ENCODE results near the gene FJX1. TPM values are rescaled to one million over a fixed set of nuclear protein-coding genes. Genes with fewer than 3 reads are reported as not detected.
"Not testable (repeated sequence)": the region's sequence is repeated elsewhere in the genome, so short reads cannot be mapped to it uniquely, and the experiment has no call there.

The FJX1 gene
- total and polyA plus RNA-seq, 2 experiments from 2014 or later = 9.4 to 16.1 TPM

- TF ChIP-seq ZNF331 (CRISPR knock-in tag; IDR thresholded peaks at IDR 0.05; ENCODE audit: low read depth) (no peak), NANOG (IDR thresholded peaks at IDR 0.05; ENCODE audit: borderline replicate concordance) (no peak), CTCF (conservative IDR thresholded peaks at IDR 0.05; ENCODE audit: low read depth in 2 of 2) (no peak), EZH2phosphoT487 (IDR thresholded peaks at IDR 0.05; ENCODE audit: unreplicated experiment) (no peak), POLR2AphosphoS5 (IDR thresholded peaks at IDR 0.05; ENCODE audit: low read depth) (no peak), CREB1 (CRISPR knock-in tag; IDR thresholded peaks at IDR 0.05; ENCODE audit: low read depth) (no peak)
Measured at GRCh38 chr11:35664977-35665441, 46.7 kb downstream of the FJX1 start (continued).

GRCh38 chr11:35667257-35667656 is 49.0 kb downstream of the FJX1 start:
- Histone ChIP-seq H3K9me2 (ENCODE audit: insufficient read depth) (peaks cover 9% of the 10 kb centered on the region), H3K27me3 (ENCODE audit: insufficient read depth) (peaks cover 12% of the 10 kb centered on the region), H3K4me2 (no peak overlapping the region), H3K79me2 (replicated peaks; ENCODE audit: insufficient read depth) (peaks cover 89% of the 10 kb centered on the region), H3K4me1 (ENCODE audit: insufficient read depth) (peaks cover under 1% of the 10 kb centered on the region), H3K36me3 (ENCODE audit: insufficient read depth) (peaks cover 6% of the 10 kb centered on the region; the same call in 1 of the 2 replicates), H2AFZ (no peak overlapping the region), H3K27ac (ENCODE audit: low read depth) (no peak overlapping the region), H4K20me1 (replicated peaks; ENCODE audit: insufficient read depth) (no peaks in the 10 kb centered on the region; the same call in 1 of the 2 replicates), H3K4me3 (no peak overlapping the region), H3F3A (replicated peaks; ENCODE audit: low read depth) (peaks cover 1% of the 10 kb centered on the region; the same call in 1 of the 2 replicates)
- Mint-ChIP-seq H3K36me3 (ENCODE audit: low read depth) (peaks cover 53% of the 10 kb centered on the region), H3K4me3 (no peak overlapping the region), H3K27me3 (ENCODE audit: insufficient read depth, low read depth, poor library complexity) (peaks cover 12% of the 10 kb centered on the region), H3K27ac (no peak overlapping the region), H3K4me1 (peaks cover 8% of the 10 kb centered on the region; the same call in 2 of the 3 replicates), H3K9me3 (peaks cover 42% of the 10 kb centered on the region)
- TF ChIP-seq REST (IDR thresholded peaks at IDR 0.05; ENCODE audit: unreplicated experiment) = no peak
- DNase-seq (ENCODE audit: low spot score) (no peak), ATAC-seq (no peak)

- not testable (repeated sequence) for H3K27me3 Mint-ChIP-seq (ENCODE audit: insufficient read depth, low read depth, poor library complexity); H3K27ac Mint-ChIP-seq; H4K20me1 ChIP-seq (replicated peaks; ENCODE audit: insufficient read depth); H2AFZ ChIP-seq; H3K4me1 Mint-ChIP-seq; DNase-seq (ENCODE audit: low spot score); H3K4me2 ChIP-seq; H3K9me2 ChIP-seq (ENCODE audit: insufficient read depth); H3K27ac ChIP-seq (ENCODE audit: low read depth); H3F3A ChIP-seq (replicated peaks; ENCODE audit: low read depth); H3K4me3 Mint-ChIP-seq; H3K27me3 ChIP-seq (ENCODE audit: insufficient read depth); H3K4me3 ChIP-seq; H3K4me1 ChIP-seq (ENCODE audit: insufficient read depth); ATAC-seq; H3K36me3 ChIP-seq (ENCODE audit: insufficient read depth)
- H3K9me3 Mint-ChIP-seq = peaks cover 35% of the 10 kb centered on the region
- peaks cover 46% of the 10 kb centered on the region for H3K36me3 Mint-ChIP-seq (ENCODE audit: low read depth)
- H3K79me2 ChIP-seq (replicated peaks; ENCODE audit: insufficient read depth) = peaks cover 98% of the 10 kb centered on the region
Measured at GRCh38 chr11:35668350-35668749, 50.1 kb downstream of the FJX1 start.

Other genes with a start within 250 kb of the FJX1 start
- 1.7 and 2.8 TPM in 2 replicates for gene SLC1A2, start 198.9 kb upstream of the FJX1 start, total RNA-seq (2014; rRNA removed; shearing (Covaris generic))
- gene SLC1A2, start 198.9 kb upstream of the FJX1 start, polyA plus RNA-seq (2016; fragmentation: Nextera tagmentation; extraction: Ambion mirVana) = 0.70 and 1.5 TPM in 2 replicates
- gene PAMR1, start 92.8 kb upstream of the FJX1 start, total RNA-seq (2014; rRNA removed; shearing (Covaris generic)) = 2.5 and 3.1 TPM in 2 replicates
- gene PAMR1, start 92.8 kb upstream of the FJX1 start, polyA plus RNA-seq (2016; fragmentation: Nextera tagmentation; extraction: Ambion mirVana) = 0.70 and 1.6 TPM in 2 replicates
- 10.3 and 11.0 TPM in 2 replicates for gene TRIM44, start 44.3 kb downstream of the FJX1 start, total RNA-seq (2014; rRNA removed; shearing (Covaris generic))
- gene TRIM44, start 44.3 kb downstream of the FJX1 start, polyA plus RNA-seq (2016; fragmentation: Nextera tagmentation; extraction: Ambion mirVana) = 7.6 and 10.4 TPM in 2 replicates

Measured in GM23338 (cell line).